Osteocyte (in vitro differentiated cells): ENCODE results near the gene SCN1B. TPM values are rescaled to one million over a fixed set of nuclear protein-coding genes. Genes with fewer than 3 reads are reported as not detected.
A peak's percentile ranks its signal among the peaks of the same experiment; 100 is the strongest.

Experiments used
- DNase-seq: peaks from one replicate; pipeline ENCODE4 v3.0.0; 2021; ENCODE audit warnings: mixed read lengths; ENCODE audit not compliant: unreplicated experiment; ENCODE audit errors: extremely low spot score
- H3K27ac Mint-ChIP-seq: one replicate; pipeline ENCODE4 v1.8.0; 2021; ENCODE audit warnings: mild to moderate bottlenecking, mixed read lengths; ENCODE audit not compliant: unreplicated experiment
- H3K27me3 Mint-ChIP-seq: one replicate; pipeline ENCODE4 v1.8.0; 2021; ENCODE audit warnings: mixed read lengths; ENCODE audit not compliant: unreplicated experiment
- H3K36me3 Mint-ChIP-seq: one replicate; pipeline ENCODE4 v1.8.0; 2021; ENCODE audit warnings: mixed read lengths; ENCODE audit not compliant: unreplicated experiment
- H3K4me1 Mint-ChIP-seq: one replicate; pipeline ENCODE4 v1.8.0; 2021; ENCODE audit warnings: mixed read lengths; ENCODE audit not compliant: unreplicated experiment
- H3K4me3 Mint-ChIP-seq: one replicate; pipeline ENCODE4 v1.8.0; 2021; ENCODE audit warnings: mild to moderate bottlenecking, moderate library complexity, mixed read lengths; ENCODE audit not compliant: unreplicated experiment
- H3K9me3 Mint-ChIP-seq: one replicate; pipeline ENCODE4 v1.8.0; 2021; ENCODE audit warnings: mixed read lengths; ENCODE audit not compliant: unreplicated experiment
- CTCF ChIP-seq: fragments of 200-600 bp; sonication (generic); IDR thresholded peaks from 2 replicates; pipeline ENCODE4 v1.5.0; 2021; ENCODE audit warnings: antibody characterized with exemption, mild to moderate bottlenecking, moderate library complexity
- total RNA-seq: library from RNA; stranded (reverse); gene quantifications from 2 replicates; pipeline ENCODE4 v1.2.1, GENCODE V29; 2021

Gene SCN1B
- total RNA-seq, 1 donor from 2014 or later = 7.3 TPM

GRCh38 chr19:35031072-35031881 lies 1.0 kb downstream of the SCN1B start:
- DNase-seq = no peak
- no peaks in the 10 kb centered on the region for H3K9me3 Mint-ChIP-seq
- peak overlapping the region; percentile 40 for H3K27ac Mint-ChIP-seq
- no peaks in the 10 kb centered on the region for H3K27me3 Mint-ChIP-seq
- peaks cover 12% of the 10 kb centered on the region for H3K4me1 Mint-ChIP-seq
- peak overlapping the region; percentile 85 for H3K4me3 Mint-ChIP-seq
- TF ChIP-seq CTCF = no peak
- peaks cover 10% of the 10 kb centered on the region for H3K36me3 Mint-ChIP-seq

- Mint-ChIP-seq H3K27ac (no peak overlapping the region), H3K36me3 (peaks cover 9% of the 10 kb centered on the region), H3K27me3 (no peaks in the 10 kb centered on the region), H3K9me3 (no peaks in the 10 kb centered on the region), H3K4me3 (no peak overlapping the region), H3K4me1 (peaks cover 12% of the 10 kb centered on the region)
- TF ChIP-seq CTCF = no peak
- no peak for DNase-seq
Observed at GRCh38 chr19:35032356-35032865, 2.1 kb downstream of the SCN1B start.

GRCh38 chr19:35033067-35034004 lies 3.1 kb downstream of the SCN1B start:
- TF ChIP-seq CTCF = no peak
- H3K36me3 Mint-ChIP-seq = peaks cover 9% of the 10 kb centered on the region
- H3K9me3 Mint-ChIP-seq = no peaks in the 10 kb centered on the region
- H3K27ac Mint-ChIP-seq = no peak overlapping the region
- no peak overlapping the region for H3K4me3 Mint-ChIP-seq
- H3K27me3 Mint-ChIP-seq = no peaks in the 10 kb centered on the region
- no peak for DNase-seq
- H3K4me1 Mint-ChIP-seq = peaks cover 18% of the 10 kb centered on the region

GRCh38 chr19:35034005-35034502 lies 3.8 kb downstream of the SCN1B start:
- H3K27ac Mint-ChIP-seq = no peak overlapping the region
- H3K4me1 Mint-ChIP-seq = peaks cover 18% of the 10 kb centered on the region
- H3K9me3 Mint-ChIP-seq = no peaks in the 10 kb centered on the region
- no peak for TF ChIP-seq CTCF
- peaks cover 9% of the 10 kb centered on the region for H3K36me3 Mint-ChIP-seq
- no peaks in the 10 kb centered on the region for H3K27me3 Mint-ChIP-seq
- no peak for DNase-seq
- H3K4me3 Mint-ChIP-seq = no peak overlapping the region
